COLO668 (cell line): Measurements from ENCODE around the gene ANKRD55.
"Not testable (repeated sequence)": the region's sequence is repeated elsewhere in the genome, so short reads cannot be mapped to it uniquely, and the experiment has no call there.

Experiments used
- DNase-seq: peaks from one replicate; lab custom pipeline; 2025; ENCODE audit not compliant: unreplicated experiment; lab: John Stamatoyannopoulos, UW

ANKRD55 gene

DNA sequence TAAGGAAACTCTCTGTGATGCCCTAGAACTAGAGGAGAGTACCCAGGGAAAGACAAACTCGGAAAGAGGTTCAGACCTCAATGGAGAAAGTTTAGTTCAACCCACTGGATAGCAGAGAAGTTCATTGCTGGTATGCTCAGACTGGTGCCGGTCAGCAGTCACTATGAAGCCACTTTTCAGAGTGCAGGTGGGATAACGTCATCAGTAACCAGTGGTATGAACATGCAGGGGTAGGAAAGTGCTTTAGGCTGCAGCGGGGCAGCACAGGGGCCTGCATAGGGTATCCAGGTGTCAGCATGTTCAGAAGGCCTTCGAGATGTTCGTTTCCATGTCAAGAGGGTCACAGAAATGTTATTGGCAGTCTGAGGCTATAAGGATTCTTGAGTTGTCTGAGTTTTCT is 20.8 kb upstream of the ANKRD55 start:
- DNase-seq = no peak

DNA sequence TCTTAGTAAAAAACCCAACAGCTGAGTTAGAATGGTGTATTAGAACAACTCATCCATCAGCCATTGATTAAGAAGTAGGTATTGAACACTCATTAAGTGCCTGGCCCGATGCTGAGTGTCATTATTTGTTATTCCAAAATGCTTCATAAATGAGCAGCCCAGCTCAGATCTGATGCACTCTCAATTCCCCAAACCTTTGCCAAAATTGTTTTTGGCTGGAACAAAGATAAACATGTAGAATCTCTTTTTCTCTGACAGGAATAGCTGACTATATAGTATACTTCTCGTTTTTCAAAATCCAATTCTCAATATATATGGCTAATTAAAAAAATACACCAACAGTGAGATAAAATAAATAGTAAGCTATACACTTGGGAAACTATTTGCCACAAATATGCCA is 20.0 kb upstream of the ANKRD55 start:
- no peak for DNase-seq

DNA sequence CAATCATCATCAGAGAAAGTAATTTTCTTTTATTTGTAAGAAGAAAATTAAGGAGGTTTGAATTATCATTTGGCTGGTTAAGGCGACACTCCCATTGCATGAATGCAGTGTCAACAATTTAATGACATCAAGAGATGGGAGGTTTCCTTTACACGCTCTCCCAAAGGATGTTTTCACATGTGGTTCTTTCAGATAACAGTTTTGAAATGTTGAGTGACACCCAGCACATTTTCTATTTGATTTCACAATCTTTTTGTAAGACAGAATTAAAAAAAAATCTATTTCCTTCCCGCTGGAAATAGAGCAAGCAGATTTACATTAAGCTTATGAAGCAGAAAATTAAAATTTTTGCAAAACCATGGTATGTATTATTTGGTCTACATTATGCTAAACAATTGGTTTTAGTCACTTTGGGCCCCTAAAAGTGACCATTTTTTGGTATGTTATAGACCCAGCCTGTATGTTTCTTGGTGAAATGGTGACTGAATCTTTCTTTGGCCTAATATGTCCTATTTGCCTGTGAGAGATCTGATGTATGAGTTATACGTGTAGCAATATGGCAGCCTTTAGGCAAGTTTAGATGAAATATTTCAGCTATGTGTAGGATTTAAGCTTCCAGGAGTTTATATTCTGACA is 18.9 kb upstream of the ANKRD55 start:
- DNase-seq = no peak

DNA sequence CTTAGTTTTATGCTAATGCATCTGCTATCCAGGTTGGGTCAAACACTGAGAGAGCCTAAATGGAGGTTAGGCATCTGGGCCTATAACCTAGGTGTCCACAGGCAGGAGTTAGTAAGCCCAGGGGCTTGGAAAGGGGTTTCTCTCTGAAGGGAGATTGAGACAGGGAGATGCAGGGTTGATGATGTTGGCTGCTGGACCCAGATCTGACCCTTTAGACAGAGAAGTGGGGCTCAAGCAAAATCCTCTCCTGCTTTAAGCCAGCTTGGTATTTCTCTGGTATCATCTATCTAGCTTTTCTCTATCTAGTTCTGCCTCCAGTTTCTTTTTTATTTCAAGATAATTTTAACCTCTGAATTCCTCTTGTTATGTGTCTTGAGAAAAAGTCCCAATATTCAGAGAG is 18.3 kb upstream of the ANKRD55 start:
- no peak for DNase-seq

DNA sequence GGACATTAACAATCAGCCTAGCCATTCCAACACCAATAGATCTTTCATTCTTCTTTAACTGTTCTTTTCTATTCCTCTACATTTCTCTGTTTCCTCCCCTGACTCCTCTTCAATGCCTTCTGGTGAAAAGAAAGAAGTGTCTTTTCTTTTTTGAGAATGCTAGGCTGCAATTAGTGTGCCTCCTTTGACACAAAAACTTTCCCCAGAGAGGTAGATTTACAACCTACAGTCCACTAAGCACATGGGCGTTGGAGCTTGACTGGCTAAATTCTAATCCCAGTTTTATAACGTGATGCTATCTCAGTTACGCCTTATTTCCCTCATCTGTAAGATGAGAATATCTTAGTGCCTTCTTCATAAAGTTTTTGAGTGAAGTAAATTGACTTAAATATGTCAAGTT is 16.9 kb upstream of the ANKRD55 start:
- no peak for DNase-seq

DNA sequence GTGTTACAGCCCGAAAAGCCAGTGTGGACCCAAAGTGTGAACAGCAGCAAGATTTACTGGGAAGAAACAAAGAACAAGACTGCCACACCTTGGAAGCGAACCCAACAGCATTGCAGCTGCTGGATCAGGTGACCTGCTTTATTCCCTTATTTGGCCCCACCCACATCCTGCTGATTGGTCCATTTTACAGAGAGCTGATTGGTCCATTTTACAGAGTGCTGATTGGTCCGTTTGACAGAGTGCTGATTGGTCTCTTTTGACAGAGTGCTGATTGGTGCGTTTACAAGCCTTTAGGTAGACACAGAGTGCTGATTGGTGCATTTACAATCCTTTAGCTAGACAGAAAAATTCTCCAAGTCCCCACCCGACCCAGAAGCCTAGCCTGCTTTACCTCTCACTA is 16.0 kb upstream of the ANKRD55 start:
- DNase-seq = not testable (repeated sequence)

DNA sequence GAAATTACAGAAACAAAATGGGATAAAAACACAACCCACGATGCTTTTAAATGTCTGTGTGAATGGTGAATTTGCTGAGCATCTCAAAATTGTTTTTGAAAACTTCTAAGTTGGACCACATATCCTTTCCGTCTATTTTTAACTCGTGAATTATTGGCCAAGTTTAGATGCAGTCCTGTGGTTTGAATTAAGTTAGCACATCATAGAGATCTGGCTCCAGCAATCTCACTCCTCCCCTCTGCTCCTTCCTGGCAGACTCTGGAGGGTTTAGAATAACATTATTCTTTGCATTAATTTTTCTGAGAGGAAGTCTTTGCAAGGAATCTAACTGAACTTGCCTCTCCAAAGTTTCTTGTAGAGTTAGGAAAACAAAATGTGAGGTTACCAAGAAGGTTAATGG is 14.5 kb upstream of the ANKRD55 start:
- DNase-seq = no peak

DNA sequence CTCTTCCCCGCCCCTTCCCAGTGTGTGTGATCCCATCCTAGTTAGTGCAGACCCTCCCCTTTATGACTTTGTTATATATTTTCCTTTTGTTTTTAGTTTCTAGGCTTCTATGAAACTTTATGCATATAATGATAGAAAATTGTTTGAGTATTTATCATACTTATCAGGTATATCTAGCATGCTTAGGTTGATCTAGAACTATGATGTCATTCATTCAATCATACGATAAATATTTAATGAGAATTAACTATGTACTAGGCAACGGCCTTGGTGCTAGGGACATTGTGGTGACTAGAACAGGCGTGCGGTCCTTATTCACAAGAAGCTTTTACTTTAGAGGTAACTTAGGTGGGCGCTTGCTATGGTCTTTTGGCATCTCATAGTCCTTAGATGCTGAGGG is 13.6 kb upstream of the ANKRD55 start:
- no peak for DNase-seq

DNA sequence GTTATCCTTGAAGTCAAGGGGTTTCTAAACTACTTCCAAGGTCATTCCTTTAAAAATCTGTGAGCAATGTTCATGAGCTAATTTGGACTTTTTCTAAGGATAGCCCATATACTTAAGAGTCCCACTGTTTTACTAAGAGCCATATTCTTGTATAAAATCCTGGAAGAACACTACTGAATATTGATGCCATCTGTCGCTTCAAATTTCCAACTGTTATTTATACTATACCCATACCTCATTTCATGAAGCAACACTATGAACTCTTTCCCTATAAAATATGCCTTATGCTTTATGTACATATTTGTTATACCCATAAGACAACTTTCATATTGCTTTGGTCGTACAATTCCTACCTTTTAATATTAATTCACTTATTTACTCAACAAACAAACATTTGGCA is 12.4 kb upstream of the ANKRD55 start:
- DNase-seq = no peak

DNA sequence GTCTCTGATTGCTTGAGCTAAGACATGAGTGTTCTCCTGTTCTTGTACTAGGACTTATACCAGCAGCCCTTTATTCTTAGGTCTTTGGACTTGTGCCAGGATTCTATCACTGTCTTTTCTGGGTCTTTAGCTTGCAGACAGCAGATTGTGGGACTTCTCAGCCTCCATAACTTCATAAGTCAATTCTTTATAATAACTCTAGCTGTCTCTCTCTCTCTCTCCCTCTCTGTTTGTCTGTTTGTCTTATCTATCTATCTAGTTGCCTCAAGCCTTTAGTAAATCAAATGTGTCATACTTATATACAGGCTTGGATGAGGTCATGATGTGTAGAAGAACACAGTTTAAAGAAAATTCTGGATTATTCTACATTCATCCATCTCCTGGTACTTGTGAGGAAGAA is 11.5 kb upstream of the ANKRD55 start:
- DNase-seq = no peak

DNA sequence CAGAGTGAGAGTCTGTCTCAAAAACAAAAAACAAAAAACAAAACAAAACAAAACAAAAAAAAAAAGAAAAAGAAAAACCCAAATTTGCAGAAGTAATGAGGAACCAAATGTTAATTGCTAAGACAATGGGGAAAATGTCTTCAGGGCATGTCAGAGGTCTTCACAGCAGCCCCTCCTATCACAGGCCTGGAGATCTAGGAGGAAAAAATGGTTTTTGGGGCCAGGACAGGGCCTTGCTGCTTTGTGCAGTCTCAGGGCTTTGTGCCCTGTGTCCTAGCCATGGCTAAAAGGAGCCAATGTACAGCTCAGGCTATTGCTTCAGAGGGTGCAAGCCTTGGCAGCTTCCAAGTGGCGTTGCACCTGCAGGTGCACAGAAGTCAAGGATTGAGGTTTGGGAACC is 9.1 kb upstream of the ANKRD55 start:
- not testable (repeated sequence) for DNase-seq

DNA sequence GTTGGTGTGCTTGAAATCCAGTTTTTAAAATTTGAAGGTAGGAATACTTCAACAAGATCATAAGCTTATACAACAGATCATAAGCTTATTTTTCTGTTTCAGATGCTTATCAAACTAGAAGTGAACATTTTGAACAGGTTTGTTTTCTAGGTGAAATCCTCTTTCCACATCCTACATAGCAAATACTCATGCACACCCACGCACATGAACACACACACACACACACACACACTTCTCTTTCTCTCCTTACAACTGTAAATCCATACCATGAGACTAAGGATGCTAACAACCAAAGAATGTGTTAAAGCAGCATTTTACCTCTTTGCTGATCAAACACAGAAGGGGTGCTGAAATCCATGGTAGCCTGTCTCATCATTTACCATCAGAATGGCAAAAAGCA is 592 bp downstream of the ANKRD55 start:
- DNase-seq = no peak

DNA sequence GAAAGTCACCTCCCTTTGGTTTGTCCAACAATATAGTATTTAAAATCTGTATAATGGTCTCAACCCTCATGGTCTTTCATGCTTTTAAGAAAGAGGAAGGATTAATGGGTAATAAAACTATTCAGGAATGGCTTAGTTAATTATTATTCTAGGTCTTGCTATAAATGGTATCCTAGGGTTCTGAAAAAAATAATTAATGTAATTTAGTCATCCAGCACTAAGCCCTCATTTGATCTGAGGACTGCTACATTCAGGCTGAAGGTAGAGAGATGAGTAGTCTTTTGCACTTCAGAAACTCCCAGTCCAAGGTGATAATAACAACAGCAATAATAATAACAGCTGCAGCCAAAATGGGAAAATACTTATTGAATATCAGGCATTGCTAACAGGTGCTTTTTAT is 2.6 kb downstream of the ANKRD55 start:
- DNase-seq = no peak

DNA sequence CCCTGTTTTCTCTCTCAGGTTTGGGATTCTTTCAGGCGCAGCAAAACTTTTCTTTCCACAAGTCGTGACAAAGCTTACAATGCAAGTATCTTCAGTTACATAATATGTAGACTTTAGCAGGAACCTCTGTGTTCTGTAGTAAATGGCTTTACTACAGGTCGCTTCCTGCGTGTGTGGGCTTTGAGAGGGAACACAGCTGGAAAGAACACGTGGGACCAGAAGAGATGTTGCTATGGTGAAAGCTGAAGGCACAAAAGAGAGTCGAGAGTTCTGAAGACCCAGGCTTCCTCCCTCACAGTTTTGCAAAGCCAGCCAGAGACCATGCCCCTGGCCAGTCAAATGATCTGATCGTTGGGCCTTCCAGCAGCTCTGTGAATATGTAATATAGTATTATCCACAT is 4.0 kb downstream of the ANKRD55 start:
- no peak for DNase-seq

DNA sequence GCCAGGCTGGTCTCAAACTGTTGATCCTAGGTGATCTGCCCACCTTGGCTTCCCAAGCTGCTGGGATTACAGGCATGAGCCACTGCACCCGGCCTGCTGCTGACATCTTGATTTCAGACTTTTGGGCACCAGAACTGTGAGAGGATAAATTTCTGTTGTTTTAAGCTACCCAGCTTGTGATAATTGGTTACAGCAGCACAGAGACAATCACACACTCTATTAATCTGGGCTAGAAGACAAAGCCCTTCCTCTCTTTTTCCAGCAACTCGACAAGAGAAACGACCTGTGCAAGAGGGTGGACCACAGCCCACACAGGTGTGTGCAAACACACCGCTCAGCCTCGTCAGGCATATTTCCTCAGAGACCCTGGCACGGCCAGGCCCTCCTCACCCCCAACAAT is 4.5 kb downstream of the ANKRD55 start:
- DNase-seq = no peak

DNA sequence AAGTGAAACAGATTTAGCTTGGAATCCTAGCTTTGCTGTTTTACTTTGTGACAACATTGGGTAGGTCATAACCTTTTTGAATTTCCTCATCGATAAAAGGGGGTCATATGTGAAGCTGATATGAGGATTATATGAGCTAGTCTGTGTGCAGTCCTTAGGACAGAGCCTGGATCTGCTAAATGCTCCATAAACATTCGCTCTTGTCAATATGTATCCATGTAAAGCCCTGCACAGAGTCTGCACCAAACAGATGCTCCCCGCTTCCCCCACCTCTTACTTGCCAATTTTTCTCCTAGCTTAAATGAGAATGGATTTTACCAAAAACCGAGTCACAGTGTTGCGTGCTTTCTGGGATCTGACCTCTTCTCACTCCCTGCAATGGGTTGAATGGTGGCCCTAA is 5.4 kb downstream of the ANKRD55 start:
- no peak for DNase-seq

DNA sequence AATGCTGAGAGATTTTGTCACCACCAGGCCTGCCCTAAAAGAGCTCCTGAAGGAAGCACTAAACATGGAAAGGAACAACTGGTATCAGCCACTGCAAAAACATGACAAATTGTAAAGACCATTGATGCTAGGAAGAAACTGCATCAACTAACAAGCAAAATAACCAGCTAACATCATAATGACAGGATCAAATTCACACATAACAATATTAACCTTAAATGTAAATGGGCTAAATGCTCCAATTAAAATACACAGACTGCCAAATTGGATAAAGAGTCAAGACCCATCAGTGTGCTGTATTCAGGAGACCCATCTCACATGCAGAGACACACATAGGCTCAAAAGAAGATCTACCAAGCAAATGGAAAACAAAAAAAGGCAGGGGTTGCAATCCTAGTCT is 9.8 kb downstream of the ANKRD55 start:
- not testable (repeated sequence) for DNase-seq

DNA sequence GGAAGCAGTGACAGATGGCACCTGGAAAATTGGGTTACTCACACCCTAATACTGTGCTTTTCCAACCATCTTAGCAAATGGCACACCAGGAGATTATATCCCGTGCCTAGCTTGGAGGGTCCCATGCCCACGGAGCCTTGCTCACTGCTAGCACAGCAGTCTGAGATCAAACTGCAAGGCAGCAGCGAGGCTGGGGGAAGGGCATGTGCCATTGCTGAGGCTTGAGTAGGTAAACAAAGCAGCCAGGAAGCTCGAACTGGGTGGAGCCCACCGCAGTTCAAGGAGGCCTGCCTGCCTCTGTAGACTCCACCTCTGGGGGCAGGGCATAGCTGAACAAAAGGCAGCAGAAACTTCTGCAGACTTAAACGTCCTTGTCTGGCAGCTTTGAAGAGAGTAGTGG is 11.5 kb downstream of the ANKRD55 start:
- not testable (repeated sequence) for DNase-seq

DNA sequence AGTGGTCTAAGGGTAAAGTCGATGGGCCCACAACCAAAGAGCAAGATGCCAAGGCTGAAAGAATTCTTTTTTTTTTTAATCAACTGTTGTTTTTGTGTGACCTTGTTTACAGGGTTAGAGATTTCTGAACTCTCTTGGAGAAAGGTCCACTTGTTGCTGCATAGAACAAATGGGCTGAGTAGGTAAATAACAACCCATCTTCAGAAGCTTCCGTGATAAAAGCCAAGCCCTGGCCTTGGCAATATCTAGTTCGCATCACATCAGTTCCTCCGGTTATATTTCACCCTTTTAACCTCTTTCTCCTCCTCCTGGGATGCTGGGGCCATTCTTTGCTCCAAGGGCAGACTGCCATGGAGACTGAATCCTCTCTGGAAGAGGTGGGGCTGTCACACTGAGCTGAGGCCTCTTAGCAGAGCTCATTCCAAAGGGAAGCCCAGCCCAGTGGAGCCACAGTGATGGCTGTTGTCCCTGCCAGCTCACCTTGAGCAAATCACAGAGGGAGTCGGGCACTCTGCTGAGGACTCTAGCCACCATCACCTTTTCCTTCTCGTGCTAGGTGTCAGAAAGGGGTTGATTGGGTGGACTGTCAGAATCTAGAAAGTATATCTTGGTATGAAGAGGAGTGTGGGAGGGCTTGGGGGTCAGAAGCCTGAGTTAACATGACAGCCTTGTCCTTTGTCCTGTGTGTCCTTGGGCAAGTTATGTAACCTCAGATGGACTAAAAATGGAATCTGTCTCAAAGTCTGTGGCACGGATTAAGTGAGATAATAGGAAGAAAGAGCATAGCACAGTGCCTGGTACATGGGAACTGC is 17.9 kb downstream of the ANKRD55 start:
- no peak for DNase-seq

DNA sequence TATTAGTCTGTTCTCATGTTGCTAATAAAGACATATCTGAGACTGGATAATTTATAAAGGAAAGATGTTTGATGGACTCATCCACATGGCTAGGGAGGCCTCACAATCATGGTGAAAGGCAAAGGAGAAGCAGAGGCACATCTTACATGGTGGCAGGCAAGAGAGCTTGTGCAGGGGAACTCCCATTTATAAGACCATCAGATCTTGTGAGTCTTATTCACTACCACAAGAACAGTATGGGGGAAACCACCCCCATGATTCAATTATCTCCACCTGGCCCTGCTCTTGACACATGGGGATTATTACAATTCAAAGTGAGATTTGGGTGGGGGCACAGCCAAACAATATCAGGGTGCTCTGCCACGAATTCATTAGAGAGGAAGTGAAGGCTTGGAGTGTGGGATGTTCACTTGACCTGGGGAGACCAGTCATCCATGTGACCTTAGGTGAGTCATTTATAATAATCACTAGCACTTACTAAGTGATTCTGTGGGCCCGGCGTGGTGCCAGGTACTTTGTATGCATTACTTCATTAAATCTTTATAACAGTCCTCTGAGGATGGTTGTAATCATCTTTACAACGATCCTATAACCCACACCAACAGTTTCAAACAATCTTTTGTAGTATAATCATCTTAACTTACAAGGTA is 19.1 kb downstream of the ANKRD55 start:
- DNase-seq = not testable (repeated sequence)

DNA sequence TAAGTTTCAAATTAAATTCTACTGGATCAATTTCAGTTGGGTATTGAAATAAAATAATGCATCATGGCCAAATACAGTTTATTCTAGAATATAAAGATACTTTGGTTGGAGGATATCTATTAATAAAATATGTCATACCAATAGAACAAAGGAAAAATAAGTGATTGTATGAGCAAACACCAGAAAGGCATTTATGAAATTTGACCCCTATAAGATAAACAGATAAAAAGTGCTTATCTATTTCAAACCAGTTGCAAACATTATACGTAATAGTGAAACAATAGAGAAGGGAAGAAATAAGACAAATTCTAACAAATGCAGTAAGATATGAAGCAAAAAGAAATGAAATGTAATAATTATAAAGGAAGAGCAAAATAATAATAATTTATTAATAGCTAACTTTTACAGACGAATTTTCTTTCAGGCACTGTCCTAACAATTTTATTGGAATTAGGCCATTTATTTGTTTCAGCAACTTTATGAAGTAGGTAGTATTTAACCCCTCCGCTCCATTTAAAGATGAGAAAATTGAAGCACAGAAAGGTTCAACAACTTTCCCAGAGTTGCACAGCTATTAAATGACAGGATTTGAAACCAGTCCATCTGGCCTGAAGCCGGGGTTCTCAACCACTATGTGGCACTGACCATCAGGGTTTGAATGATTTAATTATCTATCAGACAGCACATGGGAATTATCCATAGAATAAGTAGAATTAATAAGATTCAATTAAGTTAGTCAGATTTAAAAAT is 20.8 kb downstream of the ANKRD55 start:
- no peak for DNase-seq
